Osteoblast (primary cell): ENCODE results near the gene MFRP. TPM values are rescaled to one million over a fixed set of nuclear protein-coding genes. Genes with fewer than 3 reads are reported as not detected.

Experiments used
- DNase-seq: peaks from one replicate; pipeline ENCODE4 v3.0.0; 2011; ENCODE audit warnings: low spot score, mixed read lengths; ENCODE audit not compliant: insufficient read length; ENCODE audit errors: missing footprints
- H2AFZ ChIP-seq: 2 replicates; pipeline ENCODE4 v1.6.0; 2011; ENCODE audit warnings: mild to moderate bottlenecking, low read length
- H3K27ac ChIP-seq: 2 replicates; pipeline ENCODE4 v1.5.1; 2011; ENCODE audit warnings: mild to moderate bottlenecking, low read depth, low read length, moderate library complexity
- H3K27me3 ChIP-seq: 2 replicates; pipeline ENCODE4 v1.6.0; 2012; ENCODE audit warnings: mild to moderate bottlenecking, control low read depth, inconsistent platforms, low read length, moderate library complexity; ENCODE audit not compliant: insufficient read depth
- H3K36me3 ChIP-seq: 2 replicates; pipeline ENCODE4 v1.5.1; 2011; ENCODE audit warnings: mild to moderate bottlenecking, low read length, control low read depth, moderate library complexity; ENCODE audit not compliant: insufficient read depth
- H3K4me1 ChIP-seq: 2 replicates; pipeline ENCODE4 v1.5.1; 2011; ENCODE audit warnings: mild to moderate bottlenecking, low read length, control low read depth, moderate library complexity; ENCODE audit not compliant: insufficient read depth
- H3K4me2 ChIP-seq: 2 replicates; pipeline ENCODE4 v1.6.0; 2011; ENCODE audit warnings: mild to moderate bottlenecking, low read length; ENCODE audit not compliant: insufficient read depth
- H3K4me3 ChIP-seq: fragments of 200-600 bp; sonication (generic); 3 replicates; pipeline ENCODE4 v1.5.1; 2012; ENCODE audit warnings: mild to moderate bottlenecking, low read length, inconsistent platforms; ENCODE audit not compliant: insufficient read depth
- H3K79me2 ChIP-seq: 2 replicates; pipeline ENCODE4 v1.6.0; 2012; ENCODE audit warnings: mild to moderate bottlenecking, low read length, control low read depth, inconsistent platforms; ENCODE audit not compliant: insufficient read depth
- H3K9me3 ChIP-seq: 2 replicates; pipeline ENCODE4 v1.5.1; 2011; ENCODE audit warnings: low read depth, low read length, control low read depth
- H4K20me1 ChIP-seq: 2 replicates; pipeline ENCODE4 v1.6.0; 2012; ENCODE audit warnings: mild to moderate bottlenecking, low read length, control low read depth; ENCODE audit not compliant: insufficient read depth
- small RNA-seq: library from RNA; depleted of rRNA; stranded (forward); fragments of <200 nt; gene quantifications from one replicate; pipeline ENCODE3, GENCODE V24; 2012
- total RNA-seq: library from RNA; depleted of rRNA; stranded (reverse); fragments of >200 nt; gene quantifications from 2 replicates; pipeline ENCODE4 v1.2.3, GENCODE V29; 2012
- TF ChIP-seq, protein P1 (sequence below): IDR thresholded peaks from 2 replicates; pipeline ENCODE4 v1.5.1; 2011; ENCODE audit warnings: mild to moderate bottlenecking, low read depth, low read length, moderate library complexity; ENCODE audit errors: extremely low read depth

Gene MFRP
- total RNA-seq, 1 donor, result not detected

GRCh38 chr11:119295178-119295577, 51.3 kb downstream of the MFRP start:
- H3K4me3 ChIP-seq, result no peak overlapping the region
- H3K4me2 ChIP-seq, result no peak overlapping the region
- no peak overlapping the region for H3K27ac ChIP-seq
- H3K79me2 ChIP-seq, result no peaks in the 10 kb centered on the region
- TF ChIP-seq, protein P1, sequence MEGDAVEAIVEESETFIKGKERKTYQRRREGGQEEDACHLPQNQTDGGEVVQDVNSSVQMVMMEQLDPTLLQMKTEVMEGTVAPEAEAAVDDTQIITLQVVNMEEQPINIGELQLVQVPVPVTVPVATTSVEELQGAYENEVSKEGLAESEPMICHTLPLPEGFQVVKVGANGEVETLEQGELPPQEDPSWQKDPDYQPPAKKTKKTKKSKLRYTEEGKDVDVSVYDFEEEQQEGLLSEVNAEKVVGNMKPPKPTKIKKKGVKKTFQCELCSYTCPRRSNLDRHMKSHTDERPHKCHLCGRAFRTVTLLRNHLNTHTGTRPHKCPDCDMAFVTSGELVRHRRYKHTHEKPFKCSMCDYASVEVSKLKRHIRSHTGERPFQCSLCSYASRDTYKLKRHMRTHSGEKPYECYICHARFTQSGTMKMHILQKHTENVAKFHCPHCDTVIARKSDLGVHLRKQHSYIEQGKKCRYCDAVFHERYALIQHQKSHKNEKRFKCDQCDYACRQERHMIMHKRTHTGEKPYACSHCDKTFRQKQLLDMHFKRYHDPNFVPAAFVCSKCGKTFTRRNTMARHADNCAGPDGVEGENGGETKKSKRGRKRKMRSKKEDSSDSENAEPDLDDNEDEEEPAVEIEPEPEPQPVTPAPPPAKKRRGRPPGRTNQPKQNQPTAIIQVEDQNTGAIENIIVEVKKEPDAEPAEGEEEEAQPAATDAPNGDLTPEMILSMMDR, result peak; percentile 27
- DNase-seq, result no peak
- peaks cover 2% of the 10 kb centered on the region for H3K4me1 ChIP-seq
- no peaks in the 10 kb centered on the region for H3K27me3 ChIP-seq
- peaks cover 2% of the 10 kb centered on the region for H3K9me3 ChIP-seq
- H4K20me1 ChIP-seq, result no peaks in the 10 kb centered on the region
- H2AFZ ChIP-seq, result no peak overlapping the region
- peaks cover 41% of the 10 kb centered on the region for H3K36me3 ChIP-seq

- TF ChIP-seq, protein P1, result no peak
- H2AFZ ChIP-seq, result no peak overlapping the region
Observed at GRCh38 chr11:119293461-119293860, 53.0 kb downstream of the MFRP start.

GRCh38 chr11:119290894-119291497, 55.5 kb downstream of the MFRP start:
- Histone ChIP-seq H3K4me2 (no peak overlapping the region), H2AFZ (no peak overlapping the region), H3K27ac (no peak overlapping the region), H3K27me3 (no peaks in the 10 kb centered on the region), H3K79me2 (no peaks in the 10 kb centered on the region), H3K4me3 (no peak overlapping the region), H3K4me1 (no peaks in the 10 kb centered on the region), H3K36me3 (peaks cover 21% of the 10 kb centered on the region), H3K9me3 (peaks cover 2% of the 10 kb centered on the region), H4K20me1 (no peaks in the 10 kb centered on the region)
- TF ChIP-seq, protein P1, result no peak
- DNase-seq, result no peak

More at GRCh38 chr11:119293461-119293860, 53.0 kb downstream of the MFRP start:
- Histone ChIP-seq H3K36me3 (peaks cover 24% of the 10 kb centered on the region), H3K79me2 (no peaks in the 10 kb centered on the region), H3K4me1 (peaks cover 2% of the 10 kb centered on the region), H3K27me3 (no peaks in the 10 kb centered on the region), H3K4me3 (no peak overlapping the region), H3K4me2 (no peak overlapping the region), H3K27ac (no peak overlapping the region), H4K20me1 (no peaks in the 10 kb centered on the region), H3K9me3 (peaks cover 2% of the 10 kb centered on the region)
- no peak for DNase-seq

Small RNA genes lying within 50 kb of the gene (small RNA-seq; reads per million reads assigned to genes)
- gene RF01225 (not detected), gene RNU6-262P (not detected)

Other genes with a start within 250 kb of the MFRP start
- 20.3 and 22.1 TPM in 2 replicates for gene DPAGT1, start 244.9 kb downstream of the MFRP start, total RNA-seq
- gene C2CD2L, start 239.4 kb downstream of the MFRP start, total RNA-seq, result 5.0 and 6.2 TPM in 2 replicates
- gene HINFP, start 225.1 kb downstream of the MFRP start, total RNA-seq, result 20.6 and 22.8 TPM in 2 replicates
- under 0.01 TPM in 1 of 2 replicates, not detected in the other for gene ABCG4, start 197.7 kb downstream of the MFRP start, total RNA-seq
- gene NLRX1, start 178.0 kb downstream of the MFRP start, total RNA-seq, result 24.2 and 29.7 TPM in 2 replicates
- not detected in 2 replicates for gene NHERF4, start 161.2 kb downstream of the MFRP start, total RNA-seq
- gene CBL, start 140.4 kb downstream of the MFRP start, total RNA-seq, result 9.0 and 9.7 TPM in 2 replicates
- 11.2 and 14.1 TPM in 2 replicates for gene MCAM, start 29.6 kb downstream of the MFRP start, total RNA-seq
- gene RNF26, start 12.2 kb downstream of the MFRP start, total RNA-seq, result 4.0 and 5.0 TPM in 2 replicates
- 35.9 and 41.3 TPM in 2 replicates for gene C1QTNF5, start 5.8 kb downstream of the MFRP start, total RNA-seq
- gene USP2, start 35.0 kb upstream of the MFRP start, total RNA-seq, result 0.29 and 0.36 TPM in 2 replicates
- 308 and 400 TPM in 2 replicates for gene THY1, start 76.5 kb upstream of the MFRP start, total RNA-seq